ENCODE data around the gene PRX. TPM values are rescaled to one million over a fixed set of nuclear protein-coding genes. Genes with fewer than 3 reads are reported as not detected.
A peak's percentile ranks its signal among the peaks of the same experiment; 100 is the strongest.

The PRX gene
- total and polyA plus RNA-seq, 9 of the 15 experiments (the other 6 are each of a cell fraction or from before 2014, with no cell fraction given), result 0.65 to 3.5 (median 1.7) TPM; not detected in 2

GRCh38 chr19:40360708-40361241 is 52.4 kb downstream of the PRX start:
- POLR2A ChIA-PET, result no interaction called here
- TF ChIP-seq JUND (IDR thresholded peaks at IDR 0.05; ENCODE audit: borderline replicate concordance, low read depth, low read length) (peak; percentile 50), JUND (tag; IDR thresholded peaks at IDR 0.05; ENCODE audit: borderline replicate concordance, low read depth, low read length) (peak; percentile 35; the same call in 1 of the 3 replicates), CEBPB (tag; IDR thresholded peaks at IDR 0.05) (peak; percentile 93), VEZF1 (CRISPR knock-in tag; IDR thresholded peaks at IDR 0.05) (0 out of 2 replicates have a peak, but pooled peaks have one; percentile 17), MAFG (tag; conservative IDR thresholded peaks at IDR 0.05) (0 out of 2 replicates have a peak, but pooled peaks have one; percentile 10), U2AF2 (optimal IDR thresholded peaks at IDR 0.05; ENCODE audit: low read depth, low read length) (no peak), CEBPG (CRISPR knock-in tag; IDR thresholded peaks at IDR 0.05) (peak; percentile 72), CEBPG (tag; conservative IDR thresholded peaks at IDR 0.05 in 1 of 2, IDR thresholded peaks at IDR 0.05 in 1 of 2) (peak; percentile 61 to 77; a peak in 2 of 4 replicates), NR2C2 (CRISPR knock-in tag; IDR thresholded peaks at IDR 0.05) (no peak), NR2C2 (tag; IDR thresholded peaks at IDR 0.05) (peak; percentile 47; the same call in 1 of the 2 replicates), ZNF3 (CRISPR knock-in tag; IDR thresholded peaks at IDR 0.05) (no peak), SAFB (IDR thresholded peaks at IDR 0.05; ENCODE audit: borderline replicate concordance, low read depth, low read length) (no peak), ZNF740 (CRISPR knock-in tag; IDR thresholded peaks at IDR 0.05) (no peak), ZNF740 (tag; IDR thresholded peaks at IDR 0.05) (no peak), MNT (conservative IDR thresholded peaks at IDR 0.05) (no peak), JUN (IDR thresholded peaks at IDR 0.05; ENCODE audit: borderline replicate concordance, low read depth, low read length) (peak; percentile 72; the same call in 1 of the 2 replicates), JUN (CRISPR knock-in tag; IDR thresholded peaks at IDR 0.05; ENCODE audit: borderline replicate concordance) (no peak), YBX1 (IDR thresholded peaks at IDR 0.05) (no peak), SAP30 (IDR thresholded peaks at IDR 0.05; ENCODE audit: borderline replicate concordance, insufficient read depth, low read depth, low read length, poor library complexity, severe bottlenecking) (no peak)

More at GRCh38 chr19:40360708-40361241, 52.4 kb downstream of the PRX start:
- FAIRE-seq (peak; percentile 75), ATAC-seq (no peak), DNase-seq (ENCODE audit: extremely low read depth in 1 of 4, low spot score in 3 of 4) (no peak)
- in situ Hi-C loops (cut with MboI) (no loop called here), intact Hi-C loops (cut with micrococcal nuclease) (loop anchor here (10.0 kb wide), 1 partner anchor 216 kb away; no protein-coding TSS in a partner anchor)
- Histone ChIP-seq H3K4me3 (no peak overlapping the region), H3K4me2 (ENCODE audit: insufficient read depth, low read length) (no peak overlapping the region), H3K4me1 (replicated peaks in 1 of 2; ENCODE audit: control insufficient read depth in 2 of 2, insufficient read depth in 2 of 2, low read length in 2 of 2) (peaks cover 24 to 26% of the 10 kb centered on the region in 2 experiments), H2AFZ (ENCODE audit: low read depth, low read length) (no peak overlapping the region), H3K36me3 (ENCODE audit: control insufficient read depth, insufficient read depth, low read length) (no peaks in the 10 kb centered on the region; the same call in 1 of the 3 replicates), H3K9me3 (replicated peaks; ENCODE audit: control insufficient read depth, insufficient read depth, low read depth, low read length) (no peaks in the 10 kb centered on the region), H3K27ac (ENCODE audit: extremely low read depth, low read depth, low read length) (no peak overlapping the region), H3K9me1 (ENCODE audit: control insufficient read depth, insufficient read depth, low read length) (no peaks in the 10 kb centered on the region), H3K79me2 (ENCODE audit: control insufficient read depth, insufficient read depth, low read length) (peaks cover 6% of the 10 kb centered on the region; the same call in 2 of the 3 replicates), H3K27me3 (ENCODE audit: control insufficient read depth in 2 of 2, insufficient read depth in 2 of 2, low read length in 2 of 2) (no peaks in the 10 kb centered on the region), H3K9ac (ENCODE audit: insufficient read depth in 1 of 2, low read depth in 2 of 2, low read length in 2 of 2) (no peak overlapping the region; a peak in 1 of 4 replicates), H4K20me1 (replicated peaks; ENCODE audit: control insufficient read depth, insufficient read depth, low read length) (peaks cover 5% of the 10 kb centered on the region; the same call in 1 of the 2 replicates)
- CTCF ChIA-PET (ENCODE audit: low intra/inter-chr PET ratio), result no interaction called here
- WGBS (ENCODE audit: insufficient coverage, low coverage, missing lambda C conversion rate), result 66% methylated on average over 10 of the region's 12 CpGs
- BruUV-seq (replicated peaks), result no TSS peak
